Mammary epithelial cell (primary cell): ENCODE measurements around the gene LHX3.

Experiments used
- EZH2 ChIP-seq: IDR thresholded peaks from 2 replicates; pipeline ENCODE4 v1.6.1; 2012; ENCODE audit warnings: low read length, inconsistent platforms, borderline replicate concordance
- TF ChIP-seq, protein P1 (sequence below), 2 donors: IDR thresholded peaks in 1 of 2; conservative IDR thresholded peaks in 1 of 2; 2 replicates each; pipeline ENCODE4 v1.5.1; 2011 to 2012; ENCODE audit warnings: inconsistent platforms in 2 of 2, low read length in 2 of 2, mild to moderate bottlenecking in 2 of 2, control low read depth in 1 of 2, low read depth in 1 of 2; ENCODE audit not compliant: insufficient read depth in 1 of 2; ENCODE audit errors: extremely low read depth in 1 of 2

DNA sequence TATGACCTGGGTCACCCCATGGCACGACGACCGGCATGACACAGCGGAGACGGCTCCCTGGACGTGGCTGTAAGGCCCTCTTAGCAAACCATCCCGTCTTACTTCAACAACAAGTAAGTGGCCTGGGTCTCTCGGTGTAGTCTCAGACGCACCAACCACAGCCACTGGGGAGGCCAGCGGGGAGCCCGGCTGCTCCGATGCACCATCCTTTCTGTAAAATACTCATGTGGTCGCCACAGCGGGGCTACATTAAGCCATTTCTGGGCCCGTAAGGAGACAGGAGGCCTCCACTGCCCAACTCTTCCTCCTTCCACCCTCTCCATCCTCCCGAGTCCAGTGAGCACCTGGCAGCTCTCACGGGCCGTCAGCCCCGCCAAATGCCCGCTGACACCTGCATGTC lies 36.0 kb upstream of the LHX3 start:
- TF ChIP-seq, protein P1, sequence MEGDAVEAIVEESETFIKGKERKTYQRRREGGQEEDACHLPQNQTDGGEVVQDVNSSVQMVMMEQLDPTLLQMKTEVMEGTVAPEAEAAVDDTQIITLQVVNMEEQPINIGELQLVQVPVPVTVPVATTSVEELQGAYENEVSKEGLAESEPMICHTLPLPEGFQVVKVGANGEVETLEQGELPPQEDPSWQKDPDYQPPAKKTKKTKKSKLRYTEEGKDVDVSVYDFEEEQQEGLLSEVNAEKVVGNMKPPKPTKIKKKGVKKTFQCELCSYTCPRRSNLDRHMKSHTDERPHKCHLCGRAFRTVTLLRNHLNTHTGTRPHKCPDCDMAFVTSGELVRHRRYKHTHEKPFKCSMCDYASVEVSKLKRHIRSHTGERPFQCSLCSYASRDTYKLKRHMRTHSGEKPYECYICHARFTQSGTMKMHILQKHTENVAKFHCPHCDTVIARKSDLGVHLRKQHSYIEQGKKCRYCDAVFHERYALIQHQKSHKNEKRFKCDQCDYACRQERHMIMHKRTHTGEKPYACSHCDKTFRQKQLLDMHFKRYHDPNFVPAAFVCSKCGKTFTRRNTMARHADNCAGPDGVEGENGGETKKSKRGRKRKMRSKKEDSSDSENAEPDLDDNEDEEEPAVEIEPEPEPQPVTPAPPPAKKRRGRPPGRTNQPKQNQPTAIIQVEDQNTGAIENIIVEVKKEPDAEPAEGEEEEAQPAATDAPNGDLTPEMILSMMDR (conservative IDR thresholded peaks at IDR 0.05 in 1 of 2, IDR thresholded peaks at IDR 0.05 in 1 of 2; ENCODE audit: extremely low read depth in 1 of 2, insufficient read depth in 1 of 2, low read depth in 1 of 2, low read length in 2 of 2) = no peak
- no peak for TF ChIP-seq EZH2
